ENCODE results near the gene FAM3C.

Gene FAM3C

DNA sequence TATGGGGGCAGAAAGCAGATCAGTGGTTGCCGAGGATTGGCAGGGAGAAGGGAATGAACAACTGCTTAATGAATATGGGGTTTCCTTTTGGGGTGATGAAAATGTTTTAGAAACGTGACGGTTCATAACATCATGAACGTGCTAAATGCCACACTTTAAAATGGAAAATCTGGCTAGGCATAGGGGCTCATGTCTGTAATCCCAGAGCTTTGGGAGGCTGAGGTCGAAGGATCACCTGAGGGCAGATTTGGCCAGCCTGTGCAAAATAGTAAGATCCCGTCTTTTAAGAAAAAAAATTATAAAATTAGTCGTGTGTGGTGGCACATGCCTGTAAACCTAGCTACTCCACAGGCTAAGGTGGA is 3.1 kb downstream of the FAM3C start:
- Histone ChIP-seq H3K27me3 (replicated peaks; ENCODE audit: insufficient read depth, low read length) (no peaks in the 10 kb centered on the region), H3K9me3 (replicated peaks; ENCODE audit: insufficient read depth, low read length) (no peaks in the 10 kb centered on the region), H3K36me3 (replicated peaks; ENCODE audit: insufficient read depth, low read length) (peaks cover 3% of the 10 kb centered on the region; the same call in 1 of the 2 replicates), H3K4me2 (ENCODE audit: low read depth, low read length) (no peak overlapping the region), H3K4me1 (ENCODE audit: low read length) (peaks cover 23% of the 10 kb centered on the region), H4K20me1 (ENCODE audit: insufficient read depth, low read length) (0 out of 2 replicates have a peak, but pooled peaks cover 3% of the 10 kb centered on the region), H2AFZ (ENCODE audit: low read length) (no peak overlapping the region), H3K27ac (ENCODE audit: low read length) (no peak overlapping the region), H3K9ac (ENCODE audit: low read length) (no peak overlapping the region), H3F3A (ENCODE audit: insufficient read depth, low read length) (peaks cover 15% of the 10 kb centered on the region), H3K9me2 (replicated peaks; ENCODE audit: insufficient read depth, low read length) (no peaks in the 10 kb centered on the region), H3K4me3 (ENCODE audit: low read length) (no peak overlapping the region), H3K79me2 (ENCODE audit: low read length) (peaks cover 77% of the 10 kb centered on the region)
- TF ChIP-seq EZH2 (optimal IDR thresholded peaks at IDR 0.05; ENCODE audit: low read depth, low read length) = no peak
- no peak for TF ChIP-seq CTCF (IDR thresholded peaks at IDR 0.05; ENCODE audit: low read length)
- TF ChIP-seq EZH2phosphoT487 (IDR thresholded peaks at IDR 0.05; ENCODE audit: low read length) = no peak
- DNase-seq = no peak

DNA sequence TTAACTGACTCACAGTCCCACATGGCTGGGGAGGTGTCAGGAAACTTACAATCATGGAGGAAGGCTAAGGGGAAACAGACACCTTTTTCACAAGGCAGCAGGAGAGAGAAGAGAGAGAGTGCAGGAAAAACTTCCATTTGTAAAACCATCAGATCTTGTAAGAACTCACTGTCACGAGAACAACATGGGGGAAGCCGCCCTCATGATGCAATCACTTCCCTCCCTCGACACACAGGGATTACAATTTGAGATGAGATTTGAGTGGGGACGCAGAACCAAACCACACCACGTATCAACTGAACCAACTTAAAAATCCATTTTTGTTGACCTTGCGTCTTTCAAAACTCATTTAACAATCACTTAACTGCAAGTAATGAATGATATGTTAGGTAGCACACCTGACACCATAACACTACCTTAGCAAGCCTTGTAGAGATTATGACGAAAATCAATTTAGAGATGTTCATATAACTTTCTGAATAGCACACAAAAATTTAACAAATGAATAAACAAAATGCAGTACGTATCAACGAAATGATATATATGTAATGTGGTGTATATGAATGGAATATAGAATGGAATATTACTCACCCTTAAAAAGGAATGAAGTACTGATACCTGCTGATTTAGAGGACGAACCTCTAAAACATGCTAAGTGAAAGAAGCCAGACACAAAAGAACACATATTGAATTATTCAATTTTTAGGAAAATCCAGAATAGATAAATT is 3.7 kb downstream of the FAM3C start:
- Histone ChIP-seq H3K4me1 (ENCODE audit: low read length) (peaks cover 23% of the 10 kb centered on the region), H3F3A (ENCODE audit: insufficient read depth, low read length) (peaks cover 15% of the 10 kb centered on the region), H3K27me3 (replicated peaks; ENCODE audit: insufficient read depth, low read length) (no peaks in the 10 kb centered on the region), H2AFZ (ENCODE audit: low read length) (no peak overlapping the region), H4K20me1 (ENCODE audit: insufficient read depth, low read length) (0 out of 2 replicates have a peak, but pooled peaks cover 3% of the 10 kb centered on the region), H3K4me2 (ENCODE audit: low read depth, low read length) (no peak overlapping the region), H3K4me3 (ENCODE audit: low read length) (no peak overlapping the region), H3K9ac (ENCODE audit: low read length) (no peak overlapping the region), H3K36me3 (replicated peaks; ENCODE audit: insufficient read depth, low read length) (peaks cover 4% of the 10 kb centered on the region; the same call in 1 of the 2 replicates), H3K27ac (ENCODE audit: low read length) (no peak overlapping the region), H3K9me3 (replicated peaks; ENCODE audit: insufficient read depth, low read length) (no peaks in the 10 kb centered on the region), H3K9me2 (replicated peaks; ENCODE audit: insufficient read depth, low read length) (no peaks in the 10 kb centered on the region), H3K79me2 (ENCODE audit: low read length) (peaks cover 82% of the 10 kb centered on the region)
- no peak for DNase-seq
- no peak for TF ChIP-seq EZH2phosphoT487 (IDR thresholded peaks at IDR 0.05; ENCODE audit: low read length)
- no peak for TF ChIP-seq CTCF (IDR thresholded peaks at IDR 0.05; ENCODE audit: low read length)
- TF ChIP-seq EZH2 (optimal IDR thresholded peaks at IDR 0.05; ENCODE audit: low read depth, low read length) = no peak

DNA sequence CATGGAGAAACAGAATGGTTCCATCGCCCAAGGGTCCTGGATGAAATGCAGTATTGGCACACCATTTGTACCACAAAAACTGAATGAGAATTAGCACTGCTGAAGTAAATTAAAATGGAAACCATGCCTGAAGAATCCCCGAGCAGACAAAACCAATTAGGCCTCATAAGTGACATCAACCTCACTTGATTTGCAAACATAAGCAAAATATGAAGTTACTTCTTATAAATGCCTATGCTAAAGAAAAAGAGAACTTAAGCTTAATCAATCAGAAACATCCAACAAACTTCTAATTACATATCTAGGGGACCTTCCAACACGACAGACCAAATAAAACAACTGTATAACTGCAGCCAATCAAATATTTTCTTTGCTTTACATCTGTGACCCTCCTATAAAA is 4.4 kb downstream of the FAM3C start:
- DNase-seq = no peak
- H3K36me3 ChIP-seq (replicated peaks; ENCODE audit: insufficient read depth, low read length) = peaks cover 6% of the 10 kb centered on the region; the same call in 1 of the 2 replicates
- TF ChIP-seq EZH2 (optimal IDR thresholded peaks at IDR 0.05; ENCODE audit: low read depth, low read length) (no peak), CTCF (IDR thresholded peaks at IDR 0.05; ENCODE audit: low read length) (no peak), EZH2phosphoT487 (IDR thresholded peaks at IDR 0.05; ENCODE audit: low read length) (no peak)
- H3K9me3 ChIP-seq (replicated peaks; ENCODE audit: insufficient read depth, low read length) = no peaks in the 10 kb centered on the region
- H3K4me3 ChIP-seq (ENCODE audit: low read length) = no peak overlapping the region
- no peak overlapping the region for H3K27ac ChIP-seq (ENCODE audit: low read length)
- no peak overlapping the region for H3K4me2 ChIP-seq (ENCODE audit: low read depth, low read length)
- peaks cover 15% of the 10 kb centered on the region for H3F3A ChIP-seq (ENCODE audit: insufficient read depth, low read length)
- no peaks in the 10 kb centered on the region for H3K27me3 ChIP-seq (replicated peaks; ENCODE audit: insufficient read depth, low read length)
- 0 out of 2 replicates have a peak, but pooled peaks cover 3% of the 10 kb centered on the region for H4K20me1 ChIP-seq (ENCODE audit: insufficient read depth, low read length)
- no peak overlapping the region for H2AFZ ChIP-seq (ENCODE audit: low read length)
- H3K9ac ChIP-seq (ENCODE audit: low read length) = no peak overlapping the region
- H3K4me1 ChIP-seq (ENCODE audit: low read length) = peaks cover 22% of the 10 kb centered on the region
- no peaks in the 10 kb centered on the region for H3K9me2 ChIP-seq (replicated peaks; ENCODE audit: insufficient read depth, low read length)
- H3K79me2 ChIP-seq (ENCODE audit: low read length) = peaks cover 89% of the 10 kb centered on the region

All from MM.1S (cell line).